GM12878 (cell line): Measurements from ENCODE around the gene SCARF1. TPM values are rescaled to one million over a fixed set of nuclear protein-coding genes. Genes with fewer than 3 reads are reported as not detected.
A peak's percentile ranks its signal among the peaks of the same experiment; 100 is the strongest.

ENCODE experiments used
- ATAC-seq: fragments of 200-7000 bp; cut with Tn5 transposase; 3 replicates; pipeline ENCODE4 v1.9.1; 2020; ENCODE audit warnings: mild to moderate bottlenecking, moderate library complexity
- BruUV-seq: library from RNA; stranded (reverse); fragments of 400-500 nt; replicated peaks from 2 replicates; lab custom pipeline; 2021; lab: Mats Ljungman, UMichigan
- CTCF ChIA-PET: fragments of 300-600 bp; sonication (Branson Sonifier 250); formaldehyde crosslinking; extraction: SDS; loops from one replicate; lab custom pipeline; 2021; ENCODE audit warnings: inconsistent platforms; lab: Yijun Ruan, JAX
- POLR2A ChIA-PET: fragments of 350-600 bp; formaldehyde crosslinking; extraction: SDS; loops from one replicate; lab custom pipeline; 2021; ENCODE audit warnings: inconsistent platforms; lab: Charles Lee
- RAD21 ChIA-PET: fragments of 300-600 bp; sonication (Branson Sonifier 250); formaldehyde crosslinking; loops from one replicate; lab custom pipeline; 2023; ENCODE audit warnings: antibody characterized with exemption; ENCODE audit not compliant: unreplicated experiment; lab: Charles Lee
- SMC1A ChIA-PET: fragments of 300-600 bp; sonication (Branson Sonifier 250); formaldehyde crosslinking; loops from one replicate; lab custom pipeline; 2023; ENCODE audit not compliant: unreplicated experiment, uncharacterized antibody; lab: Charles Lee
- DNase-seq: peaks from one replicate; pipeline ENCODE4 v3.0.0-alpha.2; 2011; ENCODE audit warnings: low read depth, low spot score
- FAIRE-seq: peaks from 3 replicates; lab custom pipeline; 2011; peaks lifted over from hg19 to GRCh38; lab: Jason Lieb, UNC
- H2AFZ ChIP-seq: 2 replicates; pipeline ENCODE4 v1.6.0; 2011; ENCODE audit warnings: low read depth, low read length, control low read depth; ENCODE audit not compliant: control insufficient read depth
- H3K27ac ChIP-seq: 2 replicates; pipeline ENCODE4 v1.5.1; 2011; ENCODE audit warnings: control low read depth; ENCODE audit not compliant: control insufficient read depth, insufficient read depth
- H3K27me3 ChIP-seq, 2 experiments: replicated peaks in 1 of 2; 2 replicates each; pipeline versions ENCODE4 v1.6.0 to v1.6.1; 2011; ENCODE audit warnings: low read length in 1 of 2; ENCODE audit not compliant: control insufficient read depth in 2 of 2, insufficient read depth in 2 of 2
- H3K36me3 ChIP-seq, 2 experiments: 2 replicates each; pipeline ENCODE4 v1.5.1; 2011; ENCODE audit warnings: low read length in 1 of 2; ENCODE audit not compliant: control insufficient read depth in 2 of 2, insufficient read depth in 2 of 2
- H3K4me1 ChIP-seq: 2 replicates; pipeline ENCODE4 v1.6.1; 2011; ENCODE audit warnings: mild to moderate bottlenecking, low read length, moderate library complexity, mixed read lengths; ENCODE audit not compliant: control insufficient read depth, insufficient read depth
- H3K4me2 ChIP-seq: 2 replicates; pipeline ENCODE4 v1.6.0; 2011; ENCODE audit warnings: control low read depth; ENCODE audit not compliant: control insufficient read depth, insufficient read depth
- H3K4me3 ChIP-seq: fragments of 200-600 bp; sonication (generic); 2 replicates; pipeline ENCODE4 v1.5.1; 2016
- H3K79me2 ChIP-seq: 2 replicates; pipeline ENCODE4 v1.6.0; 2011; ENCODE audit warnings: low read length; ENCODE audit not compliant: control insufficient read depth, insufficient read depth
- H3K9ac ChIP-seq: 2 replicates; pipeline ENCODE4 v1.8.0; 2011; ENCODE audit warnings: low read length, control low read depth, mixed read lengths; ENCODE audit not compliant: control insufficient read depth, insufficient read depth
- H3K9me3 ChIP-seq: replicated peaks from 3 replicates; pipeline ENCODE4 v1.5.1; 2011; ENCODE audit warnings: mild to moderate bottlenecking, low read length; ENCODE audit not compliant: control insufficient read depth, insufficient read depth
- H4K20me1 ChIP-seq: 2 replicates; pipeline ENCODE4 v1.6.0; 2011; ENCODE audit not compliant: control insufficient read depth, insufficient read depth
- ETV6 ChIP-seq, 2 experiments: fragments of 450-650 bp in 1 of 2; IDR thresholded peaks in 1 of 2; conservative IDR thresholded peaks in 1 of 2; 2 replicates each; pipeline ENCODE4 v1.6.1; 2014; ENCODE audit warnings: antibody characterized with exemption in 1 of 2, borderline replicate concordance in 1 of 2, low read depth in 1 of 2, mild to moderate bottlenecking in 1 of 2, moderate library complexity in 1 of 2
- HDGF ChIP-seq: fragments of 450-650 bp; IDR thresholded peaks from 2 replicates; pipeline ENCODE4 v1.6.1; 2016; ENCODE audit warnings: antibody characterized with exemption
- JUNB ChIP-seq: IDR thresholded peaks from 2 replicates; pipeline ENCODE4 v1.6.1; 2016; ENCODE audit warnings: antibody characterized with exemption, mild to moderate bottlenecking
- MTA2 ChIP-seq: fragments of 450-650 bp; IDR thresholded peaks from 2 replicates; pipeline ENCODE4 v1.6.1; 2016; ENCODE audit warnings: low read depth, mild to moderate bottlenecking, moderate library complexity
- MXI1 ChIP-seq: fragments of 150-350 bp; IDR thresholded peaks from 2 replicates; pipeline ENCODE4 v1.6.1; 2011; ENCODE audit warnings: low read depth, mild to moderate bottlenecking, inconsistent platforms, low read length, improper control_type of control experiment
- PAX8 ChIP-seq: fragments of 450-650 bp; IDR thresholded peaks from 2 replicates; pipeline ENCODE4 v1.6.1; 2017; ENCODE audit warnings: mild to moderate bottlenecking, moderate library complexity
- PML ChIP-seq: IDR thresholded peaks from 2 replicates; pipeline ENCODE4 v1.6.1; 2012; ENCODE audit warnings: low read length, inconsistent platforms
- WGBS: methylation state at CpG from one replicate; pipeline ENCODE4 v1.1.6; 2016; ENCODE audit warnings: low lambda C conversion rate; ENCODE audit not compliant: insufficient replicate concordance, insufficient coverage; ENCODE audit errors: missing lambda C conversion rate; 5-methylcytosine and 5-hydroxymethylcytosine counted together
- in situ Hi-C: fragments of 300-500 bp; cut with MboI; formaldehyde crosslinking; loops from 9 replicates; pipeline ENCODE4 v1.14.3; 2018; ENCODE audit warnings: mixed read lengths
- intact Hi-C: fragments of 100-400 bp; cut with micrococcal nuclease; formaldehyde crosslinking; loops from one replicate; pipeline ENCODE4 v1.14.2; 2022; ENCODE audit not compliant: unreplicated experiment
- polyA plus RNA-seq, 11 experiments: library from polyadenylated mRNA; depleted of rRNA in 4 of 11; unstranded in 6 of 11; stranded (reverse) in 5 of 11; fragments of >200 nt; fragmentation: Nextera tagmentation in 4 of 11; fragmentation: Illumina TruSeq in 1 of 11; extraction: Ambion mirVana in 4 of 11; extraction: Trizol in 1 of 11; gene quantifications; 1 replicate in 1 of 11; 2 replicates in 10 of 11; pipeline versions ENCODE4 v1.2.1 to v1.2.3, GENCODE V29; 2011 to 2016; ENCODE audit warnings: inconsistent platforms in 2 of 11, missing spikeins in 2 of 11, low read depth in 1 of 11
- total RNA-seq, 4 experiments: library from RNA; depleted of rRNA in 3 of 4; stranded (reverse); fragments of >200 nt in 3 of 4; fragmentation: Illumina TruSeq in 1 of 4; extraction: Trizol in 1 of 4; gene quantifications; 2 replicates each; pipeline versions ENCODE4 v1.2.1 to v1.2.3, GENCODE V29; 2013 to 2021
- TF ChIP-seq, protein P1 (sequence below): IDR thresholded peaks from 2 replicates; pipeline ENCODE4 v1.6.1; 2011; ENCODE audit warnings: borderline replicate concordance, low read depth, mild to moderate bottlenecking, moderate library complexity, mixed read lengths, low read length; ENCODE audit not compliant: insufficient read depth; ENCODE audit errors: extremely low read length
- TF ChIP-seq, protein P2 (sequence below): IDR thresholded peaks from 2 replicates; pipeline ENCODE4 v1.6.1; 2011; ENCODE audit warnings: borderline replicate concordance, low read depth, mild to moderate bottlenecking, moderate library complexity, low read length; ENCODE audit not compliant: insufficient read depth, poor library complexity, severe bottlenecking

Gene SCARF1
- total and polyA plus RNA-seq, 10 of the 15 experiments (the other 5 are each of a cell fraction or from before 2014, with no cell fraction given): 0.10 to 1.7 (median 0.43) TPM

DNA sequence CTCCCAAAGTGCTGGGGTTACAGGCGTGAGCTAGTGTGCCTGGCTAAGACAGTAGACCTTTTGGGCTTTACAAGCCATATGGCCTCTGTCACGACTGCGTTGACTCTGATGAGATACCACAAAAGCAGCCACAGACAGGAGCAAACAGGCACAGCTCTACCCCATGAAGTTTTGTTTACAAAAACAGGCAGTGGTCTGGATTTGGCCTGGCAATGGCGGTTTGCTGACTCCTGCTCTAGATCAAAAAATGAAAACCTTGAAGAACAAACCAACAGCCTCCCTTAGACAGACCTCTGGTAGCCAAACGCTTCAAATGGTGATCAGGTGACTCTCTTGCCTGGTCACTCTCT lies 37.6 kb downstream of the SCARF1 start:
- FAIRE-seq (no peak), DNase-seq (no peak), ATAC-seq (peak; percentile 10)
- BruUV-seq: TSS peak; percentile 82
- H3K9ac ChIP-seq: no peak overlapping the region
- no peaks in the 10 kb centered on the region for H3K79me2 ChIP-seq
- no peaks in the 10 kb centered on the region for H3K36me3 ChIP-seq
- ChIA-PET POLR2A (interaction anchor here (0.5 to 3.7 kb wide), 19 partner anchors 10 to 883 kb away, joined by 3 to 56 read pairs (median 3); partner anchors contain the start of genes PITPNA, RILP and SLC43A2), CTCF (interaction anchor here (0.8 to 4.5 kb wide), 15 partner anchors 10 to 75 kb away, joined by 3 to 37 read pairs (median 4); partner anchors contain the start of genes RILP and SLC43A2), SMC1A (interaction anchor here (0.7 to 5.0 kb wide), 17 partner anchors 8 to 395 kb away, joined by 3 to 34 read pairs (median 4); partner anchors contain the start of genes INPP5K and SLC43A2), RAD21 (interaction anchor here (0.7 to 6.8 kb wide), 10 partner anchors 15 to 343 kb away, joined by 3 to 86 read pairs (median 4); partner anchors contain the start of genes PITPNA, RILP and SLC43A2)
- H4K20me1 ChIP-seq: no peaks in the 10 kb centered on the region
- 0 out of 2 replicates have a peak, but pooled peaks have one; percentile 3 for TF ChIP-seq HDGF
- TF ChIP-seq PML: no peak
- TF ChIP-seq ETV6 (conservative IDR thresholded peaks at IDR 0.05 in 1 of 2, IDR thresholded peaks at IDR 0.05 in 1 of 2; ENCODE audit: borderline replicate concordance in 1 of 2, low read depth in 1 of 2): 0 out of 4 replicates have a peak, but pooled peaks of 1 of the 2 experiments have one; percentile 0
- TF ChIP-seq, protein P1, sequence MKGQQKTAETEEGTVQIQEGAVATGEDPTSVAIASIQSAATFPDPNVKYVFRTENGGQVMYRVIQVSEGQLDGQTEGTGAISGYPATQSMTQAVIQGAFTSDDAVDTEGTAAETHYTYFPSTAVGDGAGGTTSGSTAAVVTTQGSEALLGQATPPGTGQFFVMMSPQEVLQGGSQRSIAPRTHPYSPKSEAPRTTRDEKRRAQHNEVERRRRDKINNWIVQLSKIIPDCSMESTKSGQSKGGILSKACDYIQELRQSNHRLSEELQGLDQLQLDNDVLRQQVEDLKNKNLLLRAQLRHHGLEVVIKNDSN: no peak
- no peak for TF ChIP-seq PAX8
- TF ChIP-seq, protein P2, sequence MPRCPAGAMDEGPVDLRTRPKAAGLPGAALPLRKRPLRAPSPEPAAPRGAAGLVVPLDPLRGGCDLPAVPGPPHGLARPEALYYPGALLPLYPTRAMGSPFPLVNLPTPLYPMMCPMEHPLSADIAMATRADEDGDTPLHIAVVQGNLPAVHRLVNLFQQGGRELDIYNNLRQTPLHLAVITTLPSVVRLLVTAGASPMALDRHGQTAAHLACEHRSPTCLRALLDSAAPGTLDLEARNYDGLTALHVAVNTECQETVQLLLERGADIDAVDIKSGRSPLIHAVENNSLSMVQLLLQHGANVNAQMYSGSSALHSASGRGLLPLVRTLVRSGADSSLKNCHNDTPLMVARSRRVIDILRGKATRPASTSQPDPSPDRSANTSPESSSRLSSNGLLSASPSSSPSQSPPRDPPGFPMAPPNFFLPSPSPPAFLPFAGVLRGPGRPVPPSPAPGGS: no peak
- no peak for TF ChIP-seq MXI1
- TF ChIP-seq MTA2: no peak
- TF ChIP-seq JUNB: no peak
- peaks cover 32% of the 10 kb centered on the region for H3K4me1 ChIP-seq
- intact Hi-C loops: loop anchor here (2.0 kb wide), 1 partner anchor 19 kb away; no protein-coding TSS in a partner anchor
- peak overlapping the region; percentile 85 for H3K27ac ChIP-seq
- no peaks in the 10 kb centered on the region for H3K27me3 ChIP-seq
- in situ Hi-C loops: no loop called here
- no peaks in the 10 kb centered on the region for H3K9me3 ChIP-seq
- no peak overlapping the region for H3K4me3 ChIP-seq
- 26% methylated on average over 5 of the region's 5 CpGs for WGBS
- peak overlapping the region; percentile 88 for H3K4me2 ChIP-seq
- H2AFZ ChIP-seq: peak overlapping the region; percentile 75
